SH-SY5Y (cell line): ENCODE data around the gene BCKDHB.

ENCODE experiments used
- GATA2 ChIP-seq: IDR thresholded peaks from 2 replicates; pipeline ENCODE4 v1.6.1; 2011; ENCODE audit warnings: mild to moderate bottlenecking, low read depth, low read length
- GATA3 ChIP-seq: IDR thresholded peaks from 2 replicates; pipeline ENCODE4 v1.6.1; 2011; ENCODE audit warnings: low read depth, mild to moderate bottlenecking, low read length, moderate library complexity

BCKDHB gene

GRCh38 chr6:80338201-80338836 is 231.8 kb downstream of the BCKDHB start:
- TF ChIP-seq GATA3, result no peak
- no peak for TF ChIP-seq GATA2

GRCh38 chr6:80339421-80339820 is 232.9 kb downstream of the BCKDHB start:
- TF ChIP-seq GATA3, result no peak
- TF ChIP-seq GATA2, result no peak

GRCh38 chr6:80340280-80340679 is 233.8 kb downstream of the BCKDHB start:
- TF ChIP-seq GATA3 (no peak), GATA2 (no peak)

- no peak for TF ChIP-seq GATA3
- no peak for TF ChIP-seq GATA2
These were observed 234.2 kb downstream of the BCKDHB start for GRCh38 chr6:80340686-80341085.

- TF ChIP-seq GATA2 (no peak), GATA3 (no peak)
These were observed 234.9 kb downstream of the BCKDHB start for GRCh38 chr6:80341330-80341729.

- TF ChIP-seq GATA3 (no peak), GATA2 (no peak)
These were observed 237.0 kb downstream of the BCKDHB start for GRCh38 chr6:80343511-80343910.

- TF ChIP-seq GATA3, result no peak
These were observed 240.6 kb downstream of the BCKDHB start for GRCh38 chr6:80347101-80347500.

- TF ChIP-seq GATA3 (no peak), GATA2 (no peak)
These were observed 241.8 kb downstream of the BCKDHB start for GRCh38 chr6:80348263-80348662.

GRCh38 chr6:80356000-80356399 is 249.5 kb downstream of the BCKDHB start:
- no peak for TF ChIP-seq GATA3
- no peak for TF ChIP-seq GATA2

GRCh38 chr6:80356545-80356944 is 250.1 kb downstream of the BCKDHB start:
- TF ChIP-seq GATA3 (no peak), GATA2 (no peak)

- no peak for TF ChIP-seq GATA2
- no peak for TF ChIP-seq GATA3
These were observed 250.6 kb downstream of the BCKDHB start for GRCh38 chr6:80357081-80357480.

GRCh38 chr6:80357674-80358073 is 251.2 kb downstream of the BCKDHB start:
- TF ChIP-seq GATA3 (no peak), GATA2 (no peak)

GRCh38 chr6:80363501-80364122 is 257.1 kb downstream of the BCKDHB start:
- TF ChIP-seq GATA2, result no peak
- no peak for TF ChIP-seq GATA3

- TF ChIP-seq GATA2, result no peak
- no peak for TF ChIP-seq GATA3
These were observed 257.7 kb downstream of the BCKDHB start for GRCh38 chr6:80364149-80364548.

- TF ChIP-seq GATA2 (no peak), GATA3 (no peak)
These were observed 259.6 kb downstream of the BCKDHB start for GRCh38 chr6:80366051-80366450.
